SK-N-SH (cell line): ENCODE results near the gene ANO6. TPM values are rescaled to one million over a fixed set of nuclear protein-coding genes. Genes with fewer than 3 reads are reported as not detected.

Experiments used
- CTCF ChIA-PET: fragments of 300-600, 350-600 bp; formaldehyde crosslinking; extraction: SDS; loops from one replicate; lab custom pipeline; 2021; lab: Yijun Ruan, JAX
- POLR2A ChIA-PET: fragments of 350-600 bp; sonication (Branson Sonifier 250); formaldehyde crosslinking; extraction: SDS; loops from one replicate; lab custom pipeline; 2020; ENCODE audit warnings: antibody characterized with exemption, inconsistent platforms; lab: Yijun Ruan, JAX
- DNase-seq: peaks from one replicate; pipeline ENCODE4 v3.0.0; 2012
- H2AFZ ChIP-seq: fragments of 200-600 bp; sonication (generic); 2 replicates; pipeline ENCODE4 v1.8.1; 2016; ENCODE audit warnings: antibody characterized with exemption, mild to moderate bottlenecking, low read depth
- H3F3A ChIP-seq: fragments of 200-600 bp; sonication (generic); replicated peaks from 2 replicates; pipeline ENCODE3; 2016; ENCODE audit warnings: antibody characterized with exemption, mild to moderate bottlenecking; ENCODE audit not compliant: insufficient read depth
- H3K27ac ChIP-seq, 2 experiments: fragments of 200-500 bp in 1 of 2; fragments of 200-600 bp in 1 of 2; sonication (Bioruptor generic) in 1 of 2; sonication (generic), shearing (Covaris generic) in 1 of 2; 2 replicates each; pipeline versions ENCODE4 v1.5.1 to v1.6.1; 2014 to 2016; ENCODE audit warnings: low read depth in 2 of 2, inconsistent platforms in 1 of 2, low read length in 1 of 2, mild to moderate bottlenecking in 1 of 2, mixed read lengths in 1 of 2
- H3K27me3 ChIP-seq: fragments of 200-600 bp; sonication (generic), shearing (Covaris generic); 2 replicates; pipeline ENCODE4 v1.6.1; 2016; ENCODE audit warnings: mixed run types; ENCODE audit not compliant: insufficient read depth
- H3K36me3 ChIP-seq, 2 experiments: fragments of 200-500 bp in 1 of 2; fragments of 200-600 bp in 1 of 2; sonication (Bioruptor generic) in 1 of 2; sonication (generic) in 1 of 2; replicated peaks in 1 of 2; 2 replicates each; pipeline versions ENCODE3 to v1.5.1; 2014 to 2016; ENCODE audit warnings: low read length in 1 of 2, mild to moderate bottlenecking in 1 of 2; ENCODE audit not compliant: insufficient read depth in 2 of 2, control insufficient read depth in 1 of 2
- H3K4me1 ChIP-seq, 2 experiments: fragments of 200-500 bp in 1 of 2; fragments of 200-600 bp in 1 of 2; sonication (Bioruptor generic) in 1 of 2; sonication (generic), shearing (Covaris generic) in 1 of 2; 2 replicates each; pipeline versions ENCODE4 v1.5.1 to v1.6.1; 2014 to 2016; ENCODE audit warnings: low read depth in 1 of 2, low read length in 1 of 2, mixed run types in 1 of 2; ENCODE audit not compliant: insufficient read depth in 2 of 2, control insufficient read depth in 1 of 2
- H3K4me2 ChIP-seq: fragments of 200-600 bp; sonication (generic), shearing (Covaris generic); 2 replicates; pipeline ENCODE4 v1.6.1; 2017; ENCODE audit warnings: mixed run types
- H3K4me3 ChIP-seq, 2 experiments: fragments of 200-500 bp in 1 of 2; fragments of 200-600 bp in 1 of 2; sonication (Bioruptor generic) in 1 of 2; sonication (generic), shearing (Covaris generic) in 1 of 2; 2 replicates each; pipeline versions ENCODE4 v1.5.1 to v1.8.1; 2014 to 2016; ENCODE audit warnings: low read depth in 2 of 2, inconsistent platforms in 1 of 2, low read length in 1 of 2, mild to moderate bottlenecking in 1 of 2, mixed read lengths in 1 of 2, moderate library complexity in 1 of 2
- H3K79me2 ChIP-seq: fragments of 200-600 bp; sonication (generic); 2 replicates; pipeline ENCODE4 v1.8.1; 2017; ENCODE audit warnings: mild to moderate bottlenecking; ENCODE audit not compliant: insufficient read depth
- H3K9ac ChIP-seq: fragments of 200-600 bp; sonication (generic); 2 replicates; pipeline ENCODE4 v1.6.1; 2017; ENCODE audit warnings: mixed run types
- H3K9me2 ChIP-seq: fragments of 200-600 bp; sonication (generic); 2 replicates; pipeline ENCODE4 v1.6.1; 2017; ENCODE audit warnings: mixed run types
- H3K9me3 ChIP-seq: fragments of 200-600 bp; sonication (generic); 2 replicates; pipeline ENCODE4 v1.6.1; 2017; ENCODE audit warnings: mixed run types, mild to moderate bottlenecking, moderate library complexity
- H4K20me1 ChIP-seq: fragments of 200-600 bp; sonication (generic); 2 replicates; pipeline ENCODE4 v1.6.1; 2017; ENCODE audit warnings: mild to moderate bottlenecking, mixed run types; ENCODE audit not compliant: insufficient read depth
- EZH2phosphoT487 ChIP-seq: fragments of 200-600 bp; sonication (generic); IDR thresholded peaks from 2 replicates; pipeline ENCODE4 v1.6.1; 2017; ENCODE audit warnings: low read depth, mixed run types, mild to moderate bottlenecking, antibody characterized with exemption, moderate library complexity, borderline replicate concordance
- FOSL2 ChIP-seq: IDR thresholded peaks from 2 replicates; pipeline ENCODE4 v1.4.0; 2012; ENCODE audit warnings: low read depth, mild to moderate bottlenecking, moderate library complexity, borderline replicate concordance
- FOXJ3 ChIP-seq: sonication (generic); formaldehyde crosslinking; IDR thresholded peaks from 2 replicates; pipeline ENCODE4 v1.5.1; 2020; ENCODE audit warnings: mild to moderate bottlenecking, missing genetic modification reagents
- GABPA ChIP-seq: IDR thresholded peaks from 2 replicates; pipeline ENCODE4 v1.4.0; 2012; ENCODE audit warnings: low read depth, mild to moderate bottlenecking
- GATA2 ChIP-seq: sonication (generic); formaldehyde crosslinking; IDR thresholded peaks from 2 replicates; pipeline ENCODE4 v1.5.0; 2020; ENCODE audit warnings: mild to moderate bottlenecking, missing genetic modification reagents
- IRF3 ChIP-seq: fragments of 150-350 bp; IDR thresholded peaks from 2 replicates; pipeline ENCODE4 v1.6.1; 2016; ENCODE audit warnings: mild to moderate bottlenecking, low read depth, low read length
- MEF2A ChIP-seq: IDR thresholded peaks from 2 replicates; pipeline ENCODE4 v1.4.0; 2012; ENCODE audit warnings: low read depth, borderline replicate concordance
- NFIC ChIP-seq: IDR thresholded peaks from 2 replicates; pipeline ENCODE4 v1.4.0; 2012; ENCODE audit warnings: borderline replicate concordance
- NRF1 ChIP-seq: IDR thresholded peaks from 2 replicates; pipeline ENCODE4 v1.6.1; 2012; ENCODE audit warnings: low read depth, mild to moderate bottlenecking, low read length
- PBX3 ChIP-seq: IDR thresholded peaks from 2 replicates; pipeline ENCODE4; 2012
- POLR2AphosphoS5 ChIP-seq: IDR thresholded peaks from 2 replicates; pipeline ENCODE4 v1.6.1; 2012; ENCODE audit warnings: low read depth, low read length
- RAD21 ChIP-seq: IDR thresholded peaks from 2 replicates; pipeline ENCODE4 v1.6.1; 2012; ENCODE audit warnings: mild to moderate bottlenecking, low read length
- RCOR1 ChIP-seq: fragments of 150-350 bp; IDR thresholded peaks from 2 replicates; pipeline ENCODE4 v1.6.1; 2017; ENCODE audit warnings: antibody characterized with exemption, low read length
- REST ChIP-seq: IDR thresholded peaks from 2 replicates; pipeline ENCODE4 v1.6.1; 2012; ENCODE audit warnings: mild to moderate bottlenecking, low read depth, low read length, moderate library complexity
- RFX5 ChIP-seq: IDR thresholded peaks from 2 replicates; pipeline ENCODE4 v1.6.1; 2012; ENCODE audit warnings: mild to moderate bottlenecking, improper control_type of control experiment, low read length
- TAF1 ChIP-seq: IDR thresholded peaks from 2 replicates; pipeline ENCODE4 v1.6.1; 2012; ENCODE audit warnings: low read depth, mild to moderate bottlenecking, low read length, moderate library complexity, borderline replicate concordance
- TCF12 ChIP-seq: IDR thresholded peaks from 2 replicates; pipeline ENCODE4 v1.4.0; 2012
- TEAD4 ChIP-seq: IDR thresholded peaks from 2 replicates; pipeline ENCODE4 v1.4.0; 2012; ENCODE audit warnings: mild to moderate bottlenecking, borderline replicate concordance; ENCODE audit not compliant: insufficient read depth
- USF1 ChIP-seq: IDR thresholded peaks from 2 replicates; pipeline ENCODE4 v1.4.0; 2012; ENCODE audit warnings: low read depth, borderline replicate concordance
- ZBTB33 ChIP-seq: IDR thresholded peaks from 2 replicates; pipeline ENCODE4 v1.4.0; 2012; ENCODE audit warnings: low read depth, borderline replicate concordance
- WGBS: methylation state at CpG from one replicate; pipeline ENCODE4 v1.1.6; 2017; ENCODE audit warnings: low lambda C conversion rate; 5-methylcytosine and 5-hydroxymethylcytosine counted together
- polyA plus RNA-seq, 3 experiments: library from polyadenylated mRNA; depleted of rRNA; stranded (reverse); fragments of >200 nt; gene quantifications; 2 replicates each; pipeline ENCODE4 v1.2.3, GENCODE V29; 2012

ANO6 gene
- polyA plus RNA-seq, 1 of the 3 experiments (the other 2 are of a cell fraction), result 20.1 TPM

GRCh38 chr12:45232756-45233372, 17.0 kb downstream of the ANO6 start (continued):
- TF ChIP-seq USF1 (no peak), POLR2AphosphoS5 (peak; percentile 90)
- TF ChIP-seq, all 33 proteins: peak for 17

- Histone ChIP-seq H3K9ac (peak overlapping the region; percentile 80), H3F3A (peaks cover 60% of the 10 kb centered on the region), H3K4me2 (peak overlapping the region; percentile 70; the same call in 1 of the 2 replicates), H3K27me3 (no peaks in the 10 kb centered on the region), H2AFZ (no peak overlapping the region), H3K4me3 (peak overlapping the region; percentile 6 to 16; a peak in 2 of 4 replicates), H4K20me1 (no peaks in the 10 kb centered on the region), H3K9me3 (no peaks in the 10 kb centered on the region), H3K9me2 (no peaks in the 10 kb centered on the region), H3K79me2 (peaks cover 64% of the 10 kb centered on the region), H3K36me3 (no peaks in the 10 kb centered on the region), H3K27ac (peak overlapping the region; percentile 91 to 99), H3K4me1 (peaks cover 23 to 45% of the 10 kb centered on the region in 2 experiments)
- POLR2A ChIA-PET, result interaction anchor here (0.6 kb wide), 1 partner anchor 564 kb away, joined by 4 read pairs; no protein-coding TSS in a partner anchor
- WGBS, result 9% methylated on average over 4 of the region's 4 CpGs
- peak; percentile 33 for DNase-seq
- CTCF ChIA-PET, result interaction anchor here (0.9 kb wide), 1 partner anchor 154 kb away, joined by 3 read pairs; no protein-coding TSS in a partner anchor
- TF ChIP-seq MEF2A (peak; percentile 85; the same call in 1 of the 2 replicates), GABPA (0 out of 2 replicates have a peak, but pooled peaks have one; percentile 17), REST (peak; percentile 77), GATA2 (CRISPR knock-in tag) (no peak), TAF1 (peak; percentile 28; the same call in 1 of the 2 replicates), TEAD4 (peak; percentile 97), EZH2phosphoT487 (no peak), RFX5 (no peak), PBX3 (peak; percentile 93), RCOR1 (no peak), POLR2AphosphoS5 (peak; percentile 88; the same call in 1 of the 2 replicates), NFIC (peak; percentile 88), NRF1 (no peak), FOSL2 (peak; percentile 98), TCF12 (peak; percentile 99), ZBTB33 (peak; percentile 81), FOXJ3 (no peak), RAD21 (no peak), IRF3 (no peak)
These were observed 18.4 kb downstream of the ANO6 start for GRCh38 chr12:45234139-45234865.
